GM18870 (cell line): ENCODE measurements around the gene NBPF8.
"Not testable (repeated sequence)": the region's sequence is repeated elsewhere in the genome, so short reads cannot be mapped to it uniquely, and the experiment has no call there.

Source experiments
- ATAC-seq: cut with Tn5 transposase; IDR thresholded peaks from one replicate; pipeline ENCODE4 v1.9.1; 2021; ENCODE audit warnings: moderate library complexity; ENCODE audit not compliant: unreplicated experiment

Gene NBPF8, protein sequence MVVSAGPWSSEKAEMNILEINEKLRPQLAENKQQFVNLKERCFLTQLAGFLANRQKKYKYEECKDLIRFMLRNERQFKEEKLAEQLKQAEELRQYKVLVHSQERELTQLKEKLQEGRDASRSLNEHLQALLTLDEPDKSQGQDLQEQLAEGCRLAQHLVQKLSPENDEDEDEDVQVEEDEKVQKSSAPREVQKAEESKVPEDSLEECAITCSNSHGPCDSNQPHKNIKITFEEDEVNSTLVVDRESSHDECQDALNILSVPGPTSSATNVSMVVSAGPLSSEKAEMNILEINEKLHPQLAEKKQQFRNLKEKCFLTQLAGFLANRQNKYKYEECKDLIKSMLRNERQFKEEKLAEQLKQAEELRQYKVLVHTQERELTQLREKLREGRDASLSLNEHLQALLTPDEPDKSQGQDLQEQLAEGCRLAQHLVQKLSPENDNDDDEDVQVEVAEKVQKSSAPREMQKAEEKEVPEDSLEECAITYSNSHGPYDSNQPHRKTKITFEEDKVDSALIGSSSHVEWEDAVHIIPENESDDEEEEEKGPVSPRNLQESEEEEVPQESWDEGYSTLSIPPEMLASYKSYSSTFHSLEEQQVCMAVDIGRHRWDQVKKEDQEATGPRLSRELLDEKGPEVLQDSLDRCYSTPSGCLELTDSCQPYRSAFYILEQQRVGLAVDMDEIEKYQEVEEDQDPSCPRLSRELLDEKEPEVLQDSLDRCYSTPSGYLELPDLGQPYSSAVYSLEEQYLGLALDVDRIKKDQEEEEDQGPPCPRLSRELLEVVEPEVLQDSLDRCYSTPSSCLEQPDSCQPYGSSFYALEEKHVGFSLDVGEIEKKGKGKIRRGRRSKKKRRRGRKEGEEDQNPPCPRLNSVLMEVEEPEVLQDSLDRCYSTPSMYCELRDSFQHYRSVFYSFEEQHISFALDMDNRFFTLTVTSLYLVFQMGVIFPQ

DNA sequence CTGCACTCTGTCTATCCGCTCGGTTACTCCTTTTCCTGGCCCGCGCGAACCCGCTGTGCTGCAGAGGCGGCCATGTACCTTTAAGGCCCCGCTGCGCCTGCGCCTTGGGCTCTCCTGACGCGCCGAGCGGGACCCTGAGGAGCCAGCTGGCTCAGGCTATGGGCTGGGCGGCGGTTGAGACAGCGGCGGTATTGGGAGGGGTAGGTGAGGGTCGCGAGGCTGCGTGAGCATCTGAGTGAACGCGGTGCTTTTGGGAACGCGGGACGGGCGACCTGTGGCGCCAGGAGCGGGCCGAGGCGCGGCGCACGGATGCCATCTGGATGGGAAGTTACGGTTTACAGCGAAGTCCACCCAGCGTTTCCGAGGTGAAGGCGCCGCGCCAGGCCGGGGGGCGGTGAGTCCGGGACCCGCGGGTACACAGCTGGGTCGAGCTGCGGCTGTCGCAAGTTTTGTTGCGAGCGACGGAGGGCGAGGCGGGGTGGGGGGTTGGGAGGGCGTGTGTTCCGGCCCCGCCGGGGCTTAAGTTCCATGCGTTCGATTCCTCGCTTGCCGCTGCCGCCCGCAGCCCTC lies at the start of gene NBPF8:
Gene NBPF8 (plus strand): TSS at position 125 of the 570 bp plus-strand sequence. CDS start 21,488 bp downstream, outside the sequence.
- ATAC-seq, result peak; percentile 95

DNA sequence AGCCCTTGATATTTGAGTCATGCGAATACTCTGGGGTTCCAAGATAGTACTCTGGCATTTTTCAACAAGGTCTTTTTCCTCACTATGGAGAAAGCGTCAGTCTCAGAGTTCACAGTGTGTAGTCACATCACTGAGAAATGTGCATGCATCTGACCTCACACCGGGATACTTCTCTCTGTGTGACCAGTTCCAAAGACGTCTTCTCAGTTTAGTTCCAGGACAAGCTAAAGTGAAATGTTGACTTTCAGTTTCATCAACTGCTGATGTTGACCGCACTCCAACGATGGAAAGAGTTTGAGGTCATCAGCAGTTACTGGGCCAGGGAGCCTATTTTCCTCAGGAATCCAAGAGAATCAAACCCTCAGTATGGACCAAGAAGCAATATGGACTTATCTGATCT lies 47.1 kb upstream of the NBPF8 start:
- ATAC-seq, result not testable (repeated sequence)

DNA sequence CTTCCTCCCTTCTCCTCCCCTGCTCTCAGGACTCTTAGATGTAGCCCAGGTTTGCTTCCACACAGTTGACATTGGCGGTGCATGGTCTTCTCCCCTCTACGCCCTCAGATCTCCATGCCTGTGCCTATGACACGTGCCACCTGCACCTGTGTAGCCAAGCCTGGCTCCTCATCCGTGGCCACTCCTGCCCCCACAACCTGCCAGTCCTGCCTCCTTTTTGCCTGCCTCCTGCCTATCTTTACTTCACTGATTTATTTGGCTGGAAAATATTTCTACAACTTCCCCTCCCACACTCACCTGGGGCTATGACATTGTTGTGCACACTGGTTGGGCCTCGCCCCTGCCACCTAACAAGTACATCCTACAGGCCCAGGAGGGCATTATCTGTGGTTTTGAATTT lies 28.2 kb upstream of the NBPF8 start:
- ATAC-seq, result not testable (repeated sequence)

DNA sequence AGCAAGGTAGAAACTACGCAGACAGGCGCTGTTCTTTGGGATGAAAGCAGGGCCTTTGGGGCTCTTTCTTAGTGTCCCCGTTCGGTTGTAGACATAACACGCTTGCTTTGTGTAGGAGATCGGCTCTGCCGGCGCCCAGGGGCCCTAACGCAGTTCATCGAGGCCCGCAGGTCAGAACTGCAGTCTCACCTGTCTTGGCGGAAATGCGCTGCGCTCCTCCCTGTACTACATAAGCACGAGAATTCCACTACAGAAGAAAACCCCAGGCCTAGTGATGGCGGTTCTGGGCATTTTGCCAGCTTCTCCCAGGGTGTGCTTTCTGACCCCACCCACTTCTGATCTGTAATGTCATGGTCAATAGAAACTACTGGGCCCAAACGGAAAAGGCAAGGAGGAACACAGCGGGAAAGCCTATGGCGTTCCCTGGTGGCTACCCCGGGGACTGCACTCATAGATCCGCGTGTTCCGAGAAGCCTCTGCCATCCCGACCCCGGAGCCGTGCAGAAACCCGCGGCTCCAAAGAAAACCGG lies 26.2 kb upstream of the NBPF8 start:
- ATAC-seq, result not testable (repeated sequence)

- ATAC-seq, result not testable (repeated sequence)
These were observed 23.5 kb upstream of the NBPF8 start for GRCh38 chr1:120391365-120391764.

DNA sequence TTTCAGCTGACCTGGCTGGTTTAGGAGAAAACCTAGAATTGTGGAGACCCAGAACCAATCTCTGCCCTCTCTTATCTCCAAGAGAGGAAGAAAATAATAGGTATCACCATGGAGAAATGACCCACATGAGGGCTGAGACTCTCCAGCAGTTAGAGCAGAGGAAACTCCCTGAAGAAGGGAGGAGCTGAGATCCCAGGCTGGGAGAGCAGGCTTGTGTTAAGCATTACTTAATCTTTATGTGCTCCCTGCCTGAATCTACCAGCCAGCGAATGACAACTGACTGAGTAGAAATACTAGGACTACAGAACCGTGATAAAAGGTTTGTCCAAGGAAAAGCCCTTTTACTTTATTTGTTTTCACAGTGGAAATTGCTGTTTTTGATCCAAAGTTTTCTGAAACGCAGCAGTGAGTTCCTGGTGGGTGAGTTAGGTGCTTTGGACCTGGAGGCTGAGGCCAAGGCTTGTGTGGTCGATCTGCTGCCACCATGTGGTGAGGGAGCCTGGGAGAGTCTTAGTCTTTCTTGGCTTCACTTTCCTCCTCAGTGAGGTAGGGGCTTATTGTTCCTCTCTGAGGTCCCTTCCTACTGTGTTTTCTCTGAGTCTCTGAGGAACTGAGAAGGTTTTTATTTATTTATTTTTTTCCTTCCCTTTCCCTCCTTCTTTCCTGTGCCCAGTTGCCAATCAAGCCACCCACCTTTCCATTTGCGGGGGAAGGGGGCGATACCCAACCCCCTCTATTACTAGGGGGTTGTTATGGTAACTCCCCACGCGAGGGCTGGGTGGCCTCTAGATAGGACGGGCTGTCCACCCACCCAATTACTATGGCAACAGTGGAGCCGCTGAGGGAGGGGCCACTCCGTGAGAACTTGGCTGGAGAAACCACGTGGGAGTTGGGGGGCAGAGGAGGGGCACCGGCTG lies 21.3 kb upstream of the NBPF8 start:
- not testable (repeated sequence) for ATAC-seq

DNA sequence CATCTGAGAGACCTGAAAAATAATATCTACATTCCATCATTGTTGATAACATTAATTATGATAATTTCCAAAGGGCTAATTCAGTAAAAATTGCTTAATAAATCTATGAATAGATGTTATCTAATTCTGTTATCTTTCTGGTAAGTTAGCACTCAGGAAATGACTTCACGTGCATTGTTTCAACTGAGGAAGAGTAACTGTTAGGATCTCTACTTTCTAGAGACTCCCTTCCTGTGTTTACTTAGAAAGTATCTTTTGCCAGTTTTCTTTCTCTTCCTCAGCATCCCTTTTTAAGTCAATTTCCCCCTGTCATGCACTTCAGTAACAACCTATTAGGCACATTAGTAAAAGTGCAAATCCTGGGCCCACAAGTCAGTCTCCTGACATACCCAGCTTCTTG lies 9.5 kb upstream of the NBPF8 start:
- ATAC-seq, result not testable (repeated sequence)

DNA sequence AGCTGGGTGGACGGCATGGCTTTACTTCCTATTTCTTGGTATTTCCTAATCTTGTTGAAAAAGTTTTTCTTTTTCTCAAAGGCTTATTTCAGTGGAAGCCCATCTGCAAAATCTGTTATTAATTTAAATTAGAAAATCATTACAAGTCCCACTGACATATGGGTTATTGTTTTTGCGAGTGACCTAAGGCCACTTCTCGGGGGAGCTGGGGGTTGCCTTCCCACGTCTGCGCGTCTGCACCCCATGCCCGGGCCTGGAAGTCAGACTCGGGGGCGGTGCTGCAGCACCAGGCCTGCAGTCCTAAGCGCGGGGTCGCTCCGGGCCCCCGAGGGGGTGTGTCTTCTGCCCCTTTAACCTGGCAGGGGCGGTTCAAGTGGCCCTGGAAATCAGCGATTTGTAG lies 384 bp upstream of the NBPF8 start:
- ATAC-seq, result not testable (repeated sequence)

DNA sequence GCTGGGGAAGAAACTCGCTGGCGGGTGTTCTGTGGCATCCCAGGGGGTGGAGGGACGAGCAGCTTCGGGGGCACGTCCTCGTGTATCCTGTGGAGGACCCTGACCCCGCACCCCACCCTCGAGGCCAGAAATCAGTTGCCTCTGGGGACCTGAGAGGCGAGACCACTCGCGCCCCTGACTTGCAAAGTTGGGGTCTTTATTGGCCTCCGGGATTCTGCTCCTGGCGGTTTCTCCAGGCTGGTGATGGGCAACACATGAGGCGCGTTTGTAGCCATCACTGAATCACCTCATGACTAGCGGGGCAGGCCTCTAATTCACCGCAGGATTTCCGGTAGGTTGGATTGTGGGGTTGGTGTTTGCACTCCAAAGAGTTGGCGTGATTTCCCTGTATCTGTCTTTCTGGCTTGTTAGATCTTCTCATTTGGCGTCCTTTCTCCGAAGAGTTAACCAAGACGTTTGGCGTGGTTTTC lies 692 bp downstream of the NBPF8 start:
- peak; percentile 13 for ATAC-seq

GRCh38 chr1:120425063-120425462 lies 10.2 kb downstream of the NBPF8 start:
- ATAC-seq, result not testable (repeated sequence)

DNA sequence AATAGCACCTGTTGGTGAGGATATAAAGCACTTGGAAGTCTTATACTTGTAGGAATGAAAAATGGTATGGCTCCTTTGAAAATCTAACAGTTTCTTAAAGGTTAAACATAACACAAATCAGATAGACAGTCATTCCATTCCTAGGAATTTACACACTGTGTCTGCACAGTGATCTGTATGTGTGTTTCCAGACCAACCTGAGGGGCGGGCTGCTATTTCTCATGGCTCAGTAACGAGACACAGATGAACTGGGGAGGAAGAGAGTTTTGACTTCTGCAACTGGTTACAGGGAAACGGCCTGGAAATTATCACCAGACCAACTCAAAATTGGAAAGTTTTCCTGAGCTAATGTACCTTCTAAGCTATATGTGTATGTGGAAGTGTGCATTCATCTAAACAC lies 16.8 kb downstream of the NBPF8 start:
- not testable (repeated sequence) for ATAC-seq

DNA sequence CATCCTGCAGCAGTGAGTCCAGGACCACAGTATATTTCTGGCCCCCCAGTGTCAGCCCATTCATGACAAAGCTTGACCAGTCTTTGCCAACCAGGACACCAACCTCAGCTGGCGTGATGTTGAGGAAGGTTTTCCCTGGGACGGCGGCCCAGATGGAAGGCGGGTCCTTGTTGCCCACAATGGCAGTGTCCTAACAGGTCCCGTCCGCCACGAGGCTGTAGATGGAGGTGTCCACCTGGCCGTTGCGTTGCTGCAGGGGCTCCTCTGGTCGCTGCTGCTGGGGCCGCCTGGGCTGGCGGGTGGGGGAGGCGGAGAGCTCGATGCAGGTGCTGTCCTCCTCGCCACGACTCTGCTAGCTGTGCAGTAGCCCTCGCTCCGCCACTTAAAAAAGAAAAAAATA lies 19.0 kb downstream of the NBPF8 start:
- ATAC-seq, result not testable (repeated sequence)

DNA sequence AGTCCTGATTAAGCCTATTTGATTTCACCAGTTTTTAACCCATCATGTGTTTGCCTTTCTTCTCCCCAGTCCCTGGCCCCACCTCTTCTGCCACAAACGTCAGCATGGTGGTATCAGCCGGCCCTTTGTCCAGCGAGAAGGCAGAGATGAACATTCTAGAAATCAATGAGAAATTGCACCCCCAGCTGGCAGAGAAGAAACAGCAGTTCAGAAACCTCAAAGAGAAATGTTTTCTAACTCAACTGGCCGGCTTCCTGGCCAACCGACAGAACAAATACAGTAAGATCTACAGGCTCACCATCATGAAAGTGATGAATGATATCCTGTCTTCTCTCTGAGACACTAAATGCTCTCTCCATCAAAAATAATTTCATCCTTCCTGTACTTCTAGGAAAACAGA lies 34.3 kb downstream of the NBPF8 start:
- not testable (repeated sequence) for ATAC-seq
